ENCODE results near the gene SMOC2. TPM values are rescaled to one million over a fixed set of nuclear protein-coding genes. Genes with fewer than 3 reads are reported as not detected.

SMOC2 gene
- polyA plus RNA-seq, 3 donors = not detected

DNA sequence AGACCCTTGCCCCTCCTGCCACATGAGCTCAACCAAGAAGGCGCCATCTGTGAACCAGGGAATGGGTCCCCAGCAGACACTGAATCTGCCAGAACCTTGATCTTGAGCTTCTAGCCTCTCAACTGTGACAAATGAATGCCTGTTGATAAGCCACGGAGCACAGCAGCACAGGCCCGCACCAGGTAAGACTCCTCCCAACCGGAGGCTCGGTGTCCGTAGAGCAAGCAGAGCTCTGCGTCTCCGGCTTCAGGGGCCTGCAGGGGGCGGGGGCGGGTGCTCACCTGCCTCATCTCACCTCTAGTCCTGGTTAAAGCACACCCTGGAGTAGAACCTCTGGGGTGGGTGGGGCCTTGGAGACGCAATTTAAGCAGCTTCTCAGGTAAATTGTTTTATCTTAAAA lies 122.7 kb downstream of the SMOC2 start:
- H2AFZ ChIP-seq (ENCODE audit: insufficient read depth, low read depth, low read length, poor library complexity, severe bottlenecking) = no peak overlapping the region
- intact Hi-C loops (cut with micrococcal nuclease) = no loop called here
- TF ChIP-seq, protein P1, sequence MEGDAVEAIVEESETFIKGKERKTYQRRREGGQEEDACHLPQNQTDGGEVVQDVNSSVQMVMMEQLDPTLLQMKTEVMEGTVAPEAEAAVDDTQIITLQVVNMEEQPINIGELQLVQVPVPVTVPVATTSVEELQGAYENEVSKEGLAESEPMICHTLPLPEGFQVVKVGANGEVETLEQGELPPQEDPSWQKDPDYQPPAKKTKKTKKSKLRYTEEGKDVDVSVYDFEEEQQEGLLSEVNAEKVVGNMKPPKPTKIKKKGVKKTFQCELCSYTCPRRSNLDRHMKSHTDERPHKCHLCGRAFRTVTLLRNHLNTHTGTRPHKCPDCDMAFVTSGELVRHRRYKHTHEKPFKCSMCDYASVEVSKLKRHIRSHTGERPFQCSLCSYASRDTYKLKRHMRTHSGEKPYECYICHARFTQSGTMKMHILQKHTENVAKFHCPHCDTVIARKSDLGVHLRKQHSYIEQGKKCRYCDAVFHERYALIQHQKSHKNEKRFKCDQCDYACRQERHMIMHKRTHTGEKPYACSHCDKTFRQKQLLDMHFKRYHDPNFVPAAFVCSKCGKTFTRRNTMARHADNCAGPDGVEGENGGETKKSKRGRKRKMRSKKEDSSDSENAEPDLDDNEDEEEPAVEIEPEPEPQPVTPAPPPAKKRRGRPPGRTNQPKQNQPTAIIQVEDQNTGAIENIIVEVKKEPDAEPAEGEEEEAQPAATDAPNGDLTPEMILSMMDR (IDR thresholded peaks at IDR 0.05) = no peak
- H4K20me1 ChIP-seq (ENCODE audit: insufficient read depth, low read length) = no peaks in the 10 kb centered on the region
- H3K9ac ChIP-seq (ENCODE audit: insufficient read depth, low read length, poor library complexity, severe bottlenecking) = no peak overlapping the region
- Mint-ChIP-seq H3K36me3 (no peaks in the 10 kb centered on the region), H3K27ac (no peak overlapping the region), H3K4me3 (no peak overlapping the region), H3K27me3 (ENCODE audit: low read depth in 3 of 3) (peaks cover 0 to 5% (median 2%) of the 10 kb centered on the region in 3 donors), H3K9me3 (peaks cover 1 to 10% (median 4%) of the 10 kb centered on the region in 7 donors), H3K4me1 (no peaks in the 10 kb centered on the region)
- no peak overlapping the region for H3K4me3 ChIP-seq (replicated peaks in 1 of 3; ENCODE audit: low read depth in 2 of 3, low read length in 3 of 3)
- no peaks in the 10 kb centered on the region for H3K27me3 ChIP-seq (ENCODE audit: control insufficient read depth in 2 of 2, insufficient read depth in 2 of 2, low read length in 2 of 2)
- WGBS (ENCODE audit: insufficient coverage) = 81% methylated on average over 3 of the region's 11 CpGs
- no peak overlapping the region for H3K27ac ChIP-seq (ENCODE audit: low read depth in 1 of 2, low read length in 2 of 2)
- no peaks in the 10 kb centered on the region for H3K4me1 ChIP-seq (ENCODE audit: control insufficient read depth in 1 of 2, insufficient read depth in 2 of 2, low read length in 2 of 2)
- H3K79me2 ChIP-seq (ENCODE audit: insufficient read depth, low read length) = no peaks in the 10 kb centered on the region
- H3K9me3 ChIP-seq (replicated peaks in 1 of 2; ENCODE audit: control insufficient read depth in 1 of 2, insufficient read depth in 1 of 2, low read length in 2 of 2) = peaks cover 3 to 4% of the 10 kb centered on the region in 2 donors
- no peak for DNase-seq
- no peaks in the 10 kb centered on the region for H3K36me3 ChIP-seq (replicated peaks in 1 of 2; ENCODE audit: control insufficient read depth in 1 of 2, insufficient read depth in 2 of 2, low read length in 2 of 2)
- no peak overlapping the region for H3K4me2 ChIP-seq (replicated peaks; ENCODE audit: extremely low read depth, low read length, poor library complexity, severe bottlenecking)

DNA sequence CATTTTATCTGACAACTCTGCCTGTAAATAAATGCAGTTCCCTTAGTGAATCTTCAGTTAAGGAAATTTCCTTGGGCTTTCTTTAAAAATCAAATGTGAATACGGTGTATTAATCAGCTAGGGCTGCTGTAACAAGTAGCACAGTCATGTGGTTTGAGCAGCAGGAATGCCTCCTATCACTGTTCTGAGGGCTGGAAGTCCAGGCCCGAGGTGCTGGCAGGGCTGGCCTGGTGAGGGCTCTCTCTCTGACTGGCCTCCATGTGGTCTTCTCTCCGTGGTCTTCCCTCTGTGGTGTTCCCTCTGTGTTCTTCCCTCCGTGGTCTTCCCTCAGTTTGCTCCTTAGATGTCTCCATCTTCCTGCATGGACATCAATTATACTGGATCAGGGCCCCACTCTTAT lies 124.1 kb downstream of the SMOC2 start:
- H3K36me3 Mint-ChIP-seq = no peaks in the 10 kb centered on the region
- DNase-seq = no peak
- peaks cover 0 to 5% (median 0%) of the 10 kb centered on the region in 3 donors for H3K27me3 Mint-ChIP-seq (ENCODE audit: low read depth in 3 of 3)
- H3K79me2 ChIP-seq (ENCODE audit: insufficient read depth, low read length) = no peaks in the 10 kb centered on the region
- H2AFZ ChIP-seq (ENCODE audit: insufficient read depth, low read depth, low read length, poor library complexity, severe bottlenecking) = no peak overlapping the region
- no peak overlapping the region for H3K4me3 ChIP-seq (replicated peaks in 1 of 3; ENCODE audit: low read depth in 2 of 3, low read length in 3 of 3)
- no peak overlapping the region for H3K27ac Mint-ChIP-seq
- H3K36me3 ChIP-seq (replicated peaks in 1 of 2; ENCODE audit: control insufficient read depth in 1 of 2, insufficient read depth in 2 of 2, low read length in 2 of 2) = no peaks in the 10 kb centered on the region
- no peaks in the 10 kb centered on the region for H4K20me1 ChIP-seq (ENCODE audit: insufficient read depth, low read length)
- no peaks in the 10 kb centered on the region for H3K27me3 ChIP-seq (ENCODE audit: control insufficient read depth in 2 of 2, insufficient read depth in 2 of 2, low read length in 2 of 2)
- no peak overlapping the region for H3K27ac ChIP-seq (ENCODE audit: low read depth in 1 of 2, low read length in 2 of 2)
- 87% methylated on average over 4 of the region's 4 CpGs for WGBS (ENCODE audit: insufficient coverage)
- peaks cover 1 to 8% (median 2%) of the 10 kb centered on the region in 7 donors for H3K9me3 Mint-ChIP-seq
- intact Hi-C loops (cut with micrococcal nuclease) = no loop called here
- no peaks in the 10 kb centered on the region for H3K9me3 ChIP-seq (replicated peaks in 1 of 2; ENCODE audit: control insufficient read depth in 1 of 2, insufficient read depth in 1 of 2, low read length in 2 of 2)
- no peaks in the 10 kb centered on the region for H3K4me1 ChIP-seq (ENCODE audit: control insufficient read depth in 1 of 2, insufficient read depth in 2 of 2, low read length in 2 of 2)
- H3K4me3 Mint-ChIP-seq = no peak overlapping the region
- H3K4me1 Mint-ChIP-seq = no peaks in the 10 kb centered on the region
- no peak overlapping the region for H3K9ac ChIP-seq (ENCODE audit: insufficient read depth, low read length, poor library complexity, severe bottlenecking)
- H3K4me2 ChIP-seq (replicated peaks; ENCODE audit: extremely low read depth, low read length, poor library complexity, severe bottlenecking) = no peak overlapping the region
- TF ChIP-seq, protein P1 (IDR thresholded peaks at IDR 0.05) = no peak

Measured in CD14-positive monocyte (primary cell).